HepG2 (cell line): Measurements from ENCODE around the gene AMDHD1. TPM values are rescaled to one million over a fixed set of nuclear protein-coding genes. Genes with fewer than 3 reads are reported as not detected.
A peak's percentile ranks its signal among the peaks of the same experiment; 100 is the strongest.

Experiments
- GTF2F1 ChIP-seq: fragments of 150-350 bp; IDR thresholded peaks from 2 replicates; pipeline ENCODE4 v1.6.1; 2014; ENCODE audit warnings: low read length
- HNF1B ChIP-seq: sonication (generic); formaldehyde crosslinking; IDR thresholded peaks from 2 replicates; pipeline ENCODE4 v1.5.1; 2020; ENCODE audit warnings: mild to moderate bottlenecking, moderate library complexity, missing genetic modification reagents
- HNF4G ChIP-seq, 2 experiments: sonication (generic) in 1 of 2; formaldehyde crosslinking in 1 of 2; IDR thresholded peaks; 2 replicates each; pipeline versions ENCODE4 v1.4.0 to v1.6.1; 2011 to 2020; ENCODE audit warnings: borderline replicate concordance in 2 of 2, low read depth in 2 of 2, mild to moderate bottlenecking in 2 of 2, low read length in 1 of 2, missing genetic modification reagents in 1 of 2, moderate library complexity in 1 of 2
- KDM3A ChIP-seq: IDR thresholded peaks from 2 replicates; pipeline ENCODE4 v1.6.1; 2018; ENCODE audit warnings: low read depth, missing compliant biosample characterization
- KMT2A ChIP-seq: sonication (generic); formaldehyde crosslinking; IDR thresholded peaks from 2 replicates; pipeline ENCODE4 v1.4.0; 2020; ENCODE audit warnings: missing genetic modification reagents
- NFIC ChIP-seq: IDR thresholded peaks from 2 replicates; pipeline ENCODE4 v1.6.1; 2012; ENCODE audit warnings: mild to moderate bottlenecking, low read length, inconsistent platforms
- POLR2G ChIP-seq: fragments of 200-400 bp; formaldehyde crosslinking; IDR thresholded peaks from 2 replicates; pipeline ENCODE4 v1.6.1; 2018; ENCODE audit warnings: mild to moderate bottlenecking, low read depth, low read length, moderate library complexity
- PRDM15 ChIP-seq: sonication (generic); formaldehyde crosslinking; IDR thresholded peaks from 2 replicates; pipeline ENCODE4 v1.4.0; 2020; ENCODE audit warnings: missing genetic modification reagents
- RXRA ChIP-seq: sonication (generic); formaldehyde crosslinking; IDR thresholded peaks from 2 replicates; pipeline ENCODE4 v1.5.1; 2020; ENCODE audit warnings: missing genetic modification reagents
- THAP7 ChIP-seq: sonication (generic); formaldehyde crosslinking; IDR thresholded peaks from 2 replicates; pipeline ENCODE4 v1.8.1; 2023; ENCODE audit warnings: mild to moderate bottlenecking, missing genetic modification reagents
- ZNF124 ChIP-seq: sonication (generic); formaldehyde crosslinking; IDR thresholded peaks from 2 replicates; pipeline ENCODE4 v1.4.0; 2020; ENCODE audit warnings: missing genetic modification reagents
- ZNF224 ChIP-seq: sonication (generic); formaldehyde crosslinking; IDR thresholded peaks from 2 replicates; pipeline ENCODE4 v1.5.0; 2020; ENCODE audit warnings: mild to moderate bottlenecking, missing genetic modification reagents
- ZNF234 ChIP-seq: sonication (generic); formaldehyde crosslinking; conservative IDR thresholded peaks from 2 replicates; pipeline ENCODE4 v1.5.1; 2020; ENCODE audit warnings: mild to moderate bottlenecking, missing genetic modification reagents
- ZNF264 ChIP-seq: sonication (generic); formaldehyde crosslinking; IDR thresholded peaks from 2 replicates; pipeline ENCODE4 v1.4.0; 2020; ENCODE audit warnings: missing genetic modification reagents
- ZNF274 ChIP-seq: sonication (generic); formaldehyde crosslinking; IDR thresholded peaks from 2 replicates; pipeline ENCODE4 v1.5.1; 2020; ENCODE audit warnings: mild to moderate bottlenecking, missing genetic modification reagents
- ZNF33B ChIP-seq: sonication (generic); formaldehyde crosslinking; IDR thresholded peaks from 2 replicates; pipeline ENCODE4 v1.5.1; 2020; ENCODE audit warnings: mild to moderate bottlenecking, missing genetic modification reagents
- ZNF580 ChIP-seq: IDR thresholded peaks from 2 replicates; pipeline ENCODE4 v1.6.1; 2016; ENCODE audit warnings: low read depth, borderline replicate concordance
- ZNF605 ChIP-seq: sonication (generic); formaldehyde crosslinking; IDR thresholded peaks from 2 replicates; pipeline ENCODE4 v1.8.0; 2022; ENCODE audit warnings: mild to moderate bottlenecking, missing genetic modification reagents
- ZNF614 ChIP-seq: IDR thresholded peaks from 2 replicates; pipeline ENCODE4 v1.6.1; 2018; ENCODE audit warnings: missing biosample characterization, missing genetic modification reagents, inconsistent platforms, borderline replicate concordance
- ZNF749 ChIP-seq: sonication (generic); formaldehyde crosslinking; IDR thresholded peaks from 2 replicates; pipeline ENCODE4 v1.8.0; 2022; ENCODE audit warnings: mild to moderate bottlenecking, missing genetic modification reagents, moderate library complexity, borderline replicate concordance
- polyA plus RNA-seq, 8 experiments: library from polyadenylated mRNA; depleted of rRNA in 3 of 8; stranded (reverse) in 7 of 8; unstranded in 1 of 8; fragments of >200 nt; fragmentation: Illumina TruSeq in 4 of 8; extraction: Trizol in 4 of 8; gene quantifications; 2 replicates each; pipeline versions ENCODE4 v1.2.1 to v1.2.3, GENCODE V29; 2011 to 2016; ENCODE audit warnings: low read depth in 4 of 8, missing spikeins in 1 of 8, mixed read lengths in 1 of 8; ENCODE audit not compliant: insufficient read depth in 1 of 8
- total RNA-seq, 5 experiments: library from RNA; depleted of rRNA; stranded (reverse); fragments of >200 nt; fragmentation: Illumina TruSeq; extraction: Trizol; gene quantifications; 2 replicates each; pipeline ENCODE4 v1.2.3, GENCODE V29; 2016; ENCODE audit warnings: low read depth in 1 of 5

Gene AMDHD1
- total and polyA plus RNA-seq, 2 of the 13 experiments (the other 11 are each of a cell fraction or from before 2014, with no cell fraction given), result 6.5 to 29.6 TPM

- TF ChIP-seq ZNF124 (0 out of 2 replicates have a peak, but pooled peaks have one; percentile 51), PRDM15 (CRISPR knock-in tag) (no peak), ZNF224 (CRISPR knock-in tag) (no peak), ZNF580 (CRISPR knock-in tag) (0 out of 2 replicates have a peak, but pooled peaks have one; percentile 49), NFIC (peak; percentile 74; the same call in 1 of the 2 replicates), ZNF264 (CRISPR knock-in tag) (0 out of 2 replicates have a peak, but pooled peaks have one; percentile 26), HNF1B (CRISPR knock-in tag) (peak; percentile 26; the same call in 1 of the 2 replicates), KMT2A (no peak), ZNF33B (0 out of 2 replicates have a peak, but pooled peaks have one; percentile 42), RXRA (CRISPR knock-in tag) (peak; percentile 31; the same call in 1 of the 2 replicates), ZNF234 (CRISPR knock-in tag) (no peak), ZNF274 (CRISPR knock-in tag) (no peak), KDM3A (0 out of 2 replicates have a peak, but pooled peaks have one; percentile 47), ZNF614 (peak; percentile 85; the same call in 1 of the 2 replicates), POLR2G (0 out of 2 replicates have a peak, but pooled peaks have one; percentile 28), ZNF605 (CRISPR knock-in tag) (peak; percentile 49; the same call in 1 of the 2 replicates), THAP7 (no peak), GTF2F1 (no peak), HNF4G (IDR thresholded peaks at IDR 0.05; ENCODE audit: borderline replicate concordance, low read depth, low read length) (peak; percentile 81), HNF4G (CRISPR knock-in tag; IDR thresholded peaks at IDR 0.05; ENCODE audit: borderline replicate concordance, low read depth) (peak; percentile 76; the same call in 1 of the 2 replicates), ZNF749 (CRISPR knock-in tag) (0 out of 2 replicates have a peak, but pooled peaks have one; percentile 22)
These were observed 23.2 kb downstream of the AMDHD1 start (continued) for GRCh38 chr12:95966287-95966870.
